ENCODE measurements around the gene PCDHA4. TPM values are rescaled to one million over a fixed set of nuclear protein-coding genes. Genes with fewer than 3 reads are reported as not detected.
"Not testable (repeated sequence)": the region's sequence is repeated elsewhere in the genome, so short reads cannot be mapped to it uniquely, and the experiment has no call there.

PCDHA4 gene
- polyA plus RNA-seq, 12 donors = 0.16 to 0.39 (median 0.31) TPM; not detected in 2

DNA sequence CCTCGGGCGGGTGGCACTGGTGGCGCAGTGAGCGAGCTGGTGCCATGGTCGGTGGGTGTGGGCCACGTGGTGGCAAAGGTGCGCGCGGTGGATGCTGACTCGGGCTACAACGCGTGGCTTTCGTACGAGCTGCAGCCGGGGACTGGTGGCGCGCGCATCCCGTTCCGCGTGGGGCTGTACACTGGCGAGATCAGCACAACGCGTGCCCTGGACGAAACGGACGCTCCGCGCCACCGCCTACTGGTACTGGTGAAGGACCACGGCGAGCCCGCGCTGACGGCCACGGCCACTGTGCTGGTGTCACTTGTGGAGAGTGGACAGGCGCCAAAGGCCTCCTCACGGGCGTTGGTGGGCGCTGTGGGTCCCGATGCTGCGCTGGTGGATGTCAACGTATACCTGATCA lies 2.0 kb downstream of the PCDHA4 start:
- DNase-seq = no peak

DNA sequence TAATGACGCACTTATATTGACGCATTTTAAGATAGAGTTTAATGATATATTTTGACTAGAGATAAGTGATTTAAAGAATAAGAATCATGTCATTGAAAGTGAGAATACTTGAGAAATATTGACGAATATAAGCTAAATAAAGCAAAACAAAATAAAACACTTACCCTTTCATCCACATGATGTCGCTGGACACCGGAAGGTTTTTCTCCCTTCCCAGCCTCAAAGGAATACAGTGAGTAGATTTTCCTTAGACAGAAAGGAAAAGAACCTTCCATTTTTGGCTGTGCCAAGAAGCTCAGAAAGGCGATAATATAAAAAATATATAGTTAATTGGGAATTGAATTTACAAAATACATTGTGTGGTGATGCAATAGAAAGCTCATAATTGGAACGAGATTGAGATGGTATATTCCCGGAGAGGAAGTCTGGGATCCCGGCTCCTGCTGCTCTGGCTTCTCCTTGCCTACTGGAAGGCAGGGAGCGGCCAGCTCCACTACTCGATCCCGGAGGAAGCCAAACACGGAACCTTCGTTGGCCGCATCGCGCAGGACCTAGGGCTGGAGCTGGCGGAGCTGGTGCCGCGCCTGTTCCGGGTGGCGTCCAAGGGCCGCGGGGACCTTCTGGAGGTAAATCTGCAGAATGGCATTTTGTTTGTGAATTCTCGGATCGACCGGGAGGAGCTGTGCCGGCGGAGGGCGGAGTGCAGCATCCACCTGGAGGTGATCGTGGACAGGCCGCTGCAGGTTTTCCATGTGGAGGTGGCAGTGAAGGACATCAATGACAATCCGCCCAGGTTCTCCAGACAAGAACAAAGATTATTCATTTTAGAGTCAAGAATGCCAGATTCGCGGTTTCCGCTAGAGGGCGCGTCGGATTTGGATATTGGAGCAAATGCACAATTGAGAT lies 14.8 kb downstream of the PCDHA4 start, which contains the start of gene PCDHA5:
Gene PCDHA5 (plus strand): TSS at position 239 of the 906 bp plus-strand sequence.
- no peak for DNase-seq

GRCh38 chr5:140822281-140822629 lies 15.4 kb downstream of the PCDHA4 start:
- DNase-seq = no peak

GRCh38 chr5:140822969-140823368 lies 16.1 kb downstream of the PCDHA4 start:
- DNase-seq = not testable (repeated sequence)

DNA sequence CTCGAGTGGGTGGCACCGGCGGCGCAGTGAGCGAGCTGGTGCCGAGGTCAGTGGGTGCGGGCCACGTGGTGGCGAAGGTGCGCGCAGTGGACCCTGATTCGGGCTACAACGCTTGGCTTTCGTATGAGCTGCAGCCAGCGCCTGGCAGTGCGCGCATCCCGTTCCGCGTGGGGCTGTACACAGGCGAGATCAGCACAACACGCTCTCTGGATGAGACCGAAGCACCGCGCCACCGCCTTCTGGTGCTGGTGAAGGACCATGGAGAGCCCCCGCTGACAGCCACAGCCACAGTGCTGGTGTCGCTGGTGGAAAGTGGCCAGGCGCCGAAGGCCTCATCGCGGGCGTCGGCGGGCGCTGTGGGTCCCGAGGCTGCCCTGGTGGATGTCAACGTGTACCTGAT lies 16.6 kb downstream of the PCDHA4 start:
- DNase-seq = no peak

GRCh38 chr5:140827704-140828361 lies 21.0 kb downstream of the PCDHA4 start, which contains the start of gene PCDHA6:
Gene PCDHA6, plus strand, starts transcription at chr5:140827960. Its CDS starts 132 bp downstream, at chr5:140828092.
- DNase-seq = no peak

DNA sequence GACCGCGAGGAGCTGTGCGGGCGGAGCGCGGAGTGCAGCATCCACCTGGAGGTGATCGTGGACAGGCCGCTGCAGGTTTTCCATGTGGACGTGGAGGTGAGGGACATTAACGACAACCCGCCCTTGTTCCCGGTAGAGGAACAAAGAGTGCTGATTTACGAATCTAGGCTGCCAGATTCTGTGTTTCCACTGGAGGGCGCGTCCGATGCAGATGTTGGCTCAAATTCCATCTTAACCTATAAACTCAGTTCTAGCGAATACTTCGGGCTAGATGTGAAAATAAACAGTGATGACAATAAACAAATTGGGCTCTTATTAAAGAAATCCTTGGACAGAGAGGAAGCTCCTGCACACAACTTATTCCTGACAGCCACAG lies 21.5 kb downstream of the PCDHA4 start:
- DNase-seq = no peak

DNA sequence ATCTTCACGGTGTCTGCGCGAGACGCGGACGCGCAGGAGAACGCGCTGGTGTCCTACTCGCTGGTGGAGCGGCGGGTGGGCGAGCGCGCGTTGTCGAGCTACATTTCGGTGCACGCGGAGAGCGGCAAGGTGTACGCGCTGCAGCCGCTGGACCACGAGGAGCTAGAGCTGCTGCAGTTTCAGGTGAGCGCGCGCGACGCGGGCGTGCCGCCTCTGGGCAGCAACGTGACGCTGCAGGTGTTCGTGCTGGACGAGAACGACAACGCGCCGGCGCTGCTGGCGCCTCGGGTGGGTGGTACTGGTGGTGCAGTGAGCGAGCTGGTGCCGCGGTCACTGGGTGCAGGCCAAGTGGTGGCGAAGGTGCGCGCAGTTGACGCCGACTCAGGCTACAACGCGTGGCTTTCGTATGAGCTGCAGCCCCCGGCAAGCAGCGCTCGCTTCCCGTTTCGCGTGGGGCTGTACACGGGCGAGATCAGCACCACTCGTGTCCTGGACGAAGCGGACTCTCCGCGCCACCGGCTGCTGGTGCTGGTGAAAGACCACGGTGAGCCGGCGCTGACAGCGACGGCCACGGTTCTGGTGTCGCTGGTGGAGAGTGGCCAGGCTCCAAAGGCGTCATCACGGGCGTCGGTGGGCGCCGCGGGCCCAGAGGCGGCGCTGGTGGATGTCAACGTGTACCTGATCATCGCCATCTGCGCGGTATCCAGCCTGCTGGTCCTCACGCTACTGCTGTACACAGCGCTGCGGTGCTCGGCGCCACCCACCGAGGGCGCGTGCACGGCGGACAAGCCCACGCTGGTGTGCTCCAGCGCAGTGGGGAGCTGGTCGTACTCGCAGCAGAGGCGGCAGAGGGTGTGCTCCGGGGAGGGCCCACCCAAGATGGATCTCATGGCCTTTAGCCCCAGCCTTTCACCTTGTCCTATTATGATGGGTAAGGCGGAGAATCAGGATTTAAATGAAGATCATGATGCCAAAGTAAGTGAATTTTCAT lies 22.9 kb downstream of the PCDHA4 start:
- DNase-seq = not testable (repeated sequence)

DNA sequence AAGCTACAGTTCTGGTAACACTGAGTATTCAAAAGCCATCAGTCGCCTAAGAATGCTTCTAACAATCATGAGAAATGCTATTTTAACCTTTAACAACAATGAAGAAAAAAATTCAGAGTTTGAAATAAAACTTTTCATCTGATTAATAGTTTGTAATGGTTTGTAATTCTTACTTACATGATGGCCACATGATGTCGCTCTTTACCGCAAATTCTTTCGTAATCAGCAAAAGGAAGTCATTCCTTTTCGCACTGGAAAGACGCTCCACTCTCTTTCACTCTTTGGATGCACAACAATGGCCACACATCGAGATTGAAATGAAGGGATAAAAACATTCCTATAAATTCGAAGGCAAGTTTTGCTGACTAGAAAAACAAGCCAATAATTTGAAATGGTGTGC lies 27.1 kb downstream of the PCDHA4 start, which contains the start of gene PCDHA7:
Gene PCDHA7 (plus strand): TSS at position 277 of the 400 bp plus-strand sequence. CDS start 115 bp downstream, at position 392.
- DNase-seq = no peak

GRCh38 chr5:140834439-140835008 lies 27.7 kb downstream of the PCDHA4 start:
- not testable (repeated sequence) for DNase-seq

GRCh38 chr5:140835622-140836510 lies 29.0 kb downstream of the PCDHA4 start:
- no peak for DNase-seq

GRCh38 chr5:140840978-140841962 lies 34.4 kb downstream of the PCDHA4 start, which contains the start of gene PCDHA8:
Gene PCDHA8, plus strand, starts transcription at chr5:140841187. Its CDS starts 135 bp downstream, at chr5:140841322.
- no peak for DNase-seq

- no peak for DNase-seq
Observed at GRCh38 chr5:140842798-140843733, 36.2 kb downstream of the PCDHA4 start.

- not testable (repeated sequence) for DNase-seq
Observed at GRCh38 chr5:140848139-140849102, 41.6 kb downstream of the PCDHA4 start, which contains the start of gene PCDHA9. Gene PCDHA9, plus strand, starts transcription at chr5:140848382. Its CDS starts 114 bp downstream, at chr5:140848496.

GRCh38 chr5:140849831-140850634 lies 43.2 kb downstream of the PCDHA4 start:
- DNase-seq = not testable (repeated sequence)
